DOHH2 (cell line): ENCODE data around the gene ANK3.

ENCODE experiments used
- CTCF ChIP-seq: fragments of 200-600 bp; sonication (generic); IDR thresholded peaks from one replicate; pipeline ENCODE4 v1.5.1; 2014; ENCODE audit warnings: antibody characterized with exemption, mild to moderate bottlenecking, low read depth, low read length; ENCODE audit not compliant: poor library complexity, severe bottlenecking
- EZH2phosphoT487 ChIP-seq: fragments of 200-600 bp; sonication (generic); IDR thresholded peaks from 2 replicates; pipeline ENCODE4 v1.6.1; 2017; ENCODE audit warnings: borderline replicate concordance, mild to moderate bottlenecking, antibody characterized with exemption, low read length, moderate library complexity, mixed read lengths

GRCh38 chr10:60262647-60263126 is 127.0 kb downstream of the ANK3 start:
- TF ChIP-seq CTCF: no peak
- no peak for TF ChIP-seq EZH2phosphoT487
